Astrocyte of the cerebellum (primary cell): ENCODE measurements around the gene NECAB2.
A peak's percentile ranks its signal among the peaks of the same experiment; 100 is the strongest.

Experiments used
- DNase-seq: peaks from one replicate; pipeline ENCODE4 v3.0.0-alpha.2; 2011; ENCODE audit warnings: low read depth
- H3K4me3 ChIP-seq: 2 replicates; pipeline ENCODE4 v1.5.1; 2011; ENCODE audit warnings: mild to moderate bottlenecking, low read depth, low read length, moderate library complexity
- in situ Hi-C: cut with HindIII; loops from 2 replicates; pipeline ENCODE4 v1.10.0; 2017; ENCODE audit warnings: low sequenced_read_pairs
- TF ChIP-seq, protein P1 (sequence below): IDR thresholded peaks from 2 replicates; pipeline ENCODE4 v1.5.1; 2012; ENCODE audit warnings: low read length, low read depth, moderate library complexity, mild to moderate bottlenecking; ENCODE audit errors: missing control alignments

The NECAB2 gene

GRCh38 chr16:83953796-83954576 is 14.1 kb upstream of the NECAB2 start:
- peak overlapping the region; percentile 40 for H3K4me3 ChIP-seq
- DNase-seq = no peak

DNA sequence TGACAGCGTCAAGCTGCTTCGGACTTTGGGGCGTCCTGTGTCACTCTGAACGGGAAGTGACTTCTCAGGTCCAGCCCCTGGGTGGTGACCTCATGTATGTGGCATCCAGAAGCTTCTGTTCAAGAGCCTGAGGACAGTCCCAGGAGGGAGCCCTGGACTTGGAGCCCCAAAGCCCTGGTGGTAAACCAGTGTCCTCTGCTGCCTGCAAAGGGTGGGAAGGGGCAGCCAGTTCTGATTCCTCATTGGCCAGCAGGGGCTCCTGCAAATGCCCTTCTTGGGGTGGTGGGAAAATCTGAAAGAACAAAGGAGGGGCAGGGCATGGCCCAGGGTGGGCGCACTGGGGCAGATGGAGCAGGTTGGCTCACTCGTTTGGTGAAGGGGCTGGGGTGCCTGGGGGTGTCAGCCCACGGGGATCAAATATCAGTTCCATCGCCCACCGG is 13.4 kb upstream of the NECAB2 start:
- in situ Hi-C loops = no loop called here
- H3K4me3 ChIP-seq = no peak overlapping the region
- TF ChIP-seq, protein P1, sequence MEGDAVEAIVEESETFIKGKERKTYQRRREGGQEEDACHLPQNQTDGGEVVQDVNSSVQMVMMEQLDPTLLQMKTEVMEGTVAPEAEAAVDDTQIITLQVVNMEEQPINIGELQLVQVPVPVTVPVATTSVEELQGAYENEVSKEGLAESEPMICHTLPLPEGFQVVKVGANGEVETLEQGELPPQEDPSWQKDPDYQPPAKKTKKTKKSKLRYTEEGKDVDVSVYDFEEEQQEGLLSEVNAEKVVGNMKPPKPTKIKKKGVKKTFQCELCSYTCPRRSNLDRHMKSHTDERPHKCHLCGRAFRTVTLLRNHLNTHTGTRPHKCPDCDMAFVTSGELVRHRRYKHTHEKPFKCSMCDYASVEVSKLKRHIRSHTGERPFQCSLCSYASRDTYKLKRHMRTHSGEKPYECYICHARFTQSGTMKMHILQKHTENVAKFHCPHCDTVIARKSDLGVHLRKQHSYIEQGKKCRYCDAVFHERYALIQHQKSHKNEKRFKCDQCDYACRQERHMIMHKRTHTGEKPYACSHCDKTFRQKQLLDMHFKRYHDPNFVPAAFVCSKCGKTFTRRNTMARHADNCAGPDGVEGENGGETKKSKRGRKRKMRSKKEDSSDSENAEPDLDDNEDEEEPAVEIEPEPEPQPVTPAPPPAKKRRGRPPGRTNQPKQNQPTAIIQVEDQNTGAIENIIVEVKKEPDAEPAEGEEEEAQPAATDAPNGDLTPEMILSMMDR = no peak
- no peak for DNase-seq

More at GRCh38 chr16:83953796-83954576, 14.1 kb upstream of the NECAB2 start:
- in situ Hi-C loops = no loop called here
- TF ChIP-seq, protein P1 = peak; percentile 66

GRCh38 chr16:83955218-83956130 is 12.6 kb upstream of the NECAB2 start:
- TF ChIP-seq, protein P1 = no peak
- peak; percentile 41 for DNase-seq
- no peak overlapping the region for H3K4me3 ChIP-seq
- in situ Hi-C loops = no loop called here

GRCh38 chr16:83956336-83957289 is 11.4 kb upstream of the NECAB2 start:
- TF ChIP-seq, protein P1 = peak; percentile 82
- peak; percentile 63 for DNase-seq
- in situ Hi-C loops = no loop called here
- no peak overlapping the region for H3K4me3 ChIP-seq

DNA sequence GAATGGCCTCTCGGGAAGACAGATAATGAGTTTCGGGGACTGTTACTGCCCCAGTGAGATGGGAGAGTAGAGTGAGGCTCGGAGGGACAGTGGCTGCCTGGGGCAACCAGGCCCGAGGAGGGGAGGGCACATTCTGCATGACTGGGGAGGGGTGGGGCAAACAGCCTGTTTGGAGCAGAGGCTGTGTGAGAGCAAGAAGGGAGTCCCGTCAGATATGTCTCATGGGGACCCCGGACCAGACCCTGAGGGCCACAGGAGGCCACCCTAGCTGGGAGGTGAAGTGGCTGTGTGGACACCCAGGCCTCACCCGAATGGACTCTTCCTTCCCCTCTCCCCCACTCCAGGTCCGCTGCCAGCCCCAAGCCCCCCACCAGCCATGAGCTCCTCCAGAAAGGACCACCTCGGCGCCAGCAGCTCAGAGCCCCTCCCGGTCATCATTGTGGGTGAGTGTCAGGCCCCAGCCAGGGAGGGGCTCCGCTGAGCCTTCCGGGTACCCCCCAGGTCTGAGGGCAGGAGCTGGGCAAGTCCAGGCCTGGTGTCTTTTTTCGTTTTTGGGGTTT is 10.7 kb upstream of the NECAB2 start:
- in situ Hi-C loops = no loop called here
- no peak for DNase-seq
- TF ChIP-seq, protein P1 = no peak
- H3K4me3 ChIP-seq = no peak overlapping the region
